AG09319 (cell line): ENCODE results near the gene MRI1.

Experiments
- DNase-seq: peaks from one replicate; pipeline ENCODE4 v3.0.0-alpha.2; 2010; ENCODE audit warnings: low read depth; ENCODE audit errors: extremely low read depth
- TF ChIP-seq, protein P1 (sequence below): IDR thresholded peaks from 2 replicates; pipeline ENCODE4 v1.5.1; 2011; ENCODE audit warnings: low read depth, mild to moderate bottlenecking, inconsistent platforms, low read length, moderate library complexity

The MRI1 gene

DNA sequence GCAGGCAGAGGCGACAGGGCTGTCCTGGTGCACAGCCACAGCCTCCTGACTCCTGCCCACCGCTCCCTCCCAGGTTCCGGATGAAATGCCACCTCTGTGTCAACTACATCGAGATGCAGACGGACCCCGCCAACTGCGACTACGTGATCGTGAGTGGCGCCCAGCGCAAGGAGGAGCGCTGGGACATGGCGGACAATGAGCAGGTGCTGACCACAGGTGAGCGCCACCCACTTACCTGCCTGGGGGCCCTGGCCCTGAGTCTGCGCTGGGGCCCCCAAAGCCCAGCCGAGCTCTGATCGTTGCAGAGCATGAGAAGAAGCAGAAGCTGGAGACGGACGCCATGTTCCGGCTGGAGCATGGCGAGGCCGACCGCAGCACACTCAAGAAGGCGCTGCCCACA lies 5.5 kb upstream of the MRI1 start:
- TF ChIP-seq, protein P1, sequence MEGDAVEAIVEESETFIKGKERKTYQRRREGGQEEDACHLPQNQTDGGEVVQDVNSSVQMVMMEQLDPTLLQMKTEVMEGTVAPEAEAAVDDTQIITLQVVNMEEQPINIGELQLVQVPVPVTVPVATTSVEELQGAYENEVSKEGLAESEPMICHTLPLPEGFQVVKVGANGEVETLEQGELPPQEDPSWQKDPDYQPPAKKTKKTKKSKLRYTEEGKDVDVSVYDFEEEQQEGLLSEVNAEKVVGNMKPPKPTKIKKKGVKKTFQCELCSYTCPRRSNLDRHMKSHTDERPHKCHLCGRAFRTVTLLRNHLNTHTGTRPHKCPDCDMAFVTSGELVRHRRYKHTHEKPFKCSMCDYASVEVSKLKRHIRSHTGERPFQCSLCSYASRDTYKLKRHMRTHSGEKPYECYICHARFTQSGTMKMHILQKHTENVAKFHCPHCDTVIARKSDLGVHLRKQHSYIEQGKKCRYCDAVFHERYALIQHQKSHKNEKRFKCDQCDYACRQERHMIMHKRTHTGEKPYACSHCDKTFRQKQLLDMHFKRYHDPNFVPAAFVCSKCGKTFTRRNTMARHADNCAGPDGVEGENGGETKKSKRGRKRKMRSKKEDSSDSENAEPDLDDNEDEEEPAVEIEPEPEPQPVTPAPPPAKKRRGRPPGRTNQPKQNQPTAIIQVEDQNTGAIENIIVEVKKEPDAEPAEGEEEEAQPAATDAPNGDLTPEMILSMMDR, result no peak
- DNase-seq, result no peak

DNA sequence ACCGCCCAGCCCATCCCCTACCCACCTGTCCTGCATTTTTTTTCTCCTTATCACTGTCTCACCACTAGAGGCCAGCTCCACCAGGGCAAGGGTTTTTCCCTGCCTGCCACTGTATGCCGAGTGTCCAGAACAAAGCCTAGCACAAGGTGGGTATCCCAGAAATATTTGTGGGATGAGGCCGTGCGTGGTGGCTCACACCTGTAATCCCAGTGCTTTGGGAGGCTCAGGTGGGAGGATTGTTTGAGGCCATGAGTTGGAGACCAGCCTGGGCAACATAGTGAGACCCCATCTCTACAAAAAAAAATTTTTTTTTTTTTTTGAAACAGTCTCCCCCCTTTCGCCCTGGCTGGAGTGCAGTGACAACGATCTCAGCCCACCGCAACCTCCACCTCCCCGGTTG lies 2.9 kb upstream of the MRI1 start:
- no peak for DNase-seq
- TF ChIP-seq, protein P1, result no peak; the same call in 1 of the 2 replicates

DNA sequence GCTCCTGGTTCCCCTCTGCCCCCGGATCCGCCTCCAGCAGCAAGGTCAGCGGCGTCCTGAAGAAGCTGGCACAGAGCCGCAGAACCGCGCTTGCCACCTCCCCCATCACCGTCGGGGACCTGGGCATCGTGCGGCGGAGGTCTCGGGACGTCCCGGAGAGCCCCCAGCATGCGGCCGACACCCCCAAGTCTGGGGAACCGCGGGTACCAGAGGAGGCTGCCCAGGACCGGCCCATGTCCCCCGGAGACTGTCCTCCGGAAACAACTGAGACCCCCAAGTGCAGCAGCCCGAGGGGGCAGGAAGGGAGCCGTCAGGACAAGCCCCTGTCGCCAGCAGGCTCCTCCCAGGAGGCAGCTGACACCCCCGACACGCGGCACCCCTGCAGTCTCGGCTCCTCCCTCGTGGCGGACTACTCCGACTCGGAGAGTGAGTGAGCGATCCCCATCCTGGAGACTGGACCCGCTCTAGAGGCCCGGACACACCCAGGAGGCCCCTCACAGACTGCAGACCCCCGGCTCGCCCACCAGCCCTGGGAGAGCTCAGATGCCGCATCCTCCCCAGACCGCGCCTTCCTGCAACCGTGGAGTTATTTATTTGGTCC lies 1.6 kb upstream of the MRI1 start:
- TF ChIP-seq, protein P1, result no peak
- no peak for DNase-seq

DNA sequence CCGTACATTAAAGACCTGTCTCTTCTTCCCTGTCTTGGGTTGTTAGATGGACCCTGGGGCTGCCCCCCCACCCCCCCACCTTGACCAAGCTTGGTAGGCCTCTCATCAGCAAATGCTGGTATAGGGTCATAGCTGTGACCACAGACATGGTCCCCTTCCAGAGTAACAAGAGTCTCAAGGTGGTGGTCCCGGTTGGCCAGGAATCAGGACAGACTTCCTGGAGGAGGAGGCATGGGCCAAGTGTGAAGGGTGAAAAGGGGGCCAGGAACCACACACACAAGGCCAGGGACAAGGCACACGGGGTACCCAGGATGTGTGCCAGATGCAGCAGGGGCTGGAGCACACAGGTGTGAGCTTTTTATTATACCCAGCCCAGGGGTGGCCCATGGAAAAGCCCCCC lies 1.1 kb upstream of the MRI1 start:
- TF ChIP-seq, protein P1, result no peak
- DNase-seq, result no peak

DNA sequence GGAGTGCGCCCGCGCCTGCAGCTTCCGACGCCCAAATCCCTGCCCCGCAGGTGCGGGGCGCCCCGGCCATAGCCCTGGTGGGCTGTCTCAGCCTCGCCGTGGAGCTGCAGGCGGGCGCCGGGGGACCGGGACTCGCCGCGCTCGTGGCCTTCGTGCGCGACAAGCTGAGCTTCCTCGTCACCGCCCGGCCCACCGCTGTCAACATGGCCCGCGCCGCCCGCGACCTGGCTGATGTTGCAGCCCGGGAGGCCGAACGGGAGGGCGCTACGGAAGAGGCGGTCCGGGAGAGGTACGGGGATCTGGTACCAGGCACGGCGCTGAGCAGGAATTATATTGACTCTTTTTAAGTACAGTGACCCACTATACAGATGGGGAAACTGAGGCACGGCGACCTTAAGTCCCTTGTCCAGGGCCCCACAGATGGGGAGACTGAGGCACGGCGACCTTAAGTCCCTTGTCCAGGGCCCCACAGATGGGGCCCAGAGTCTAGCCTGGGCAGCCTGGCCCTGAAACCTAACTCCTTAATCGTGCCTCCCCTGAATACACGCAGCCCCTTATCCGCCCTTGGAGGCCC lies 586 bp downstream of the MRI1 start:
- DNase-seq, result no peak
- TF ChIP-seq, protein P1, result no peak

DNA sequence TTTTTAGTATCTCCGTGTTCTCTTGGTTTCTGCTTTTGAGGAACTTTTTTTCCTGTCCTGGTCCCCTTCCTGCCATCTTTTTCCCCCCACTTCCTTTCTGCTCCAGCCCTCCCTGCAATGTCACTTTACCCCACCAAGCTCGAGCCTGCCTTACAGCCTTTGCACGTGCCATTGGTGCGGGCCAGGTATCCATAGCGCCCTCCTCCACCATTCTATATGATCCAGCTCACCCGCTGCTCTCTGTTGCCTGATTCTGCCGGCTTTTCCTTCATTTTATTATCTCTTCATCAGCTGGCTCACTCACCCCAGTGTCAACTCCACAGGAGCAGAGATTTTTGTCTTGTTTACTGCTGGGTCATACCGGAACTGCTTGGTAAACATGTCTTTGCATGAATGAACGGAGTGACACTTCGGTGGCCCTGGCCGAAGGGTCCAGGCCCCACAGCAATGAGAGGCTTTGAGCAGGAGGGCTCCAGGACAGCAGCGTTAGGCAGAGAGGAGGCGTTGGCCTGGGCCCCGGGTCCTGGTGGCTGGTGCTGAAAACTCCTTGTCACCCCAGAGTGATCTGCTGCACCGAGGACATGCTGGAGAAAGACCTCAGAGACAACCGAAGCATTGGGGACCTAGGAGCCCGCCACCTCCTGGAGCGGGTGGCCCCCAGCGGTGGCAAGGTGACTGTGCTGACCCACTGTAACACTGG lies 1.2 kb downstream of the MRI1 start:
- no peak for DNase-seq

DNA sequence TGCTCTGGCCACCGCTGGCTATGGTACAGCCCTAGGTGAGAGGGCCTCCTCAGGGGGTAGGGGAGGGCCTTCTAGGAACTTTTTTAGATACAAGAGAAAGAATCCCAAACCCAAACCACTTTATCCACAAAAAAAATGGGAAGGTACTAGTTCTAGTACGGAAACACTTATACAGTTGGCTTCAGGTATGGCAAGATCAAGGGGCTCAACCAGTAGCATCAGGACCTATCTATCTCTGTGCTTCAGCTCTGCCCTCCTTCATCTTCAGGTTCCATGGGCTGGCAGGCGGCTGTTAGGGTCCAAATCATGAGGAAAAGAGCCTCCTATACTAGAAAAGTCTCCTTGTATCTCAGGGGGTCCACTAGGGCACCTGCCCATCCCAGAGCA lies 1.8 kb downstream of the MRI1 start:
- TF ChIP-seq, protein P1, result no peak

More for the DNA sequence above, 1.2 kb downstream of the MRI1 start:
- TF ChIP-seq, protein P1, result no peak

More for the DNA sequence above, 1.8 kb downstream of the MRI1 start:
- no peak for DNase-seq
